Esophagus squamous epithelium (tissue), 5 donors: ENCODE data around the gene DYNAP. TPM values are rescaled to one million over a fixed set of nuclear protein-coding genes. Genes with fewer than 3 reads are reported as not detected.

Experiments used
- DNase-seq: peaks from one replicate; lab custom pipeline; 2025; lab: John Stamatoyannopoulos, UW
- H3K27ac ChIP-seq, 4 donors: fragments of 200-600 bp; sonication (generic); one replicate each; pipeline ENCODE4 v1.5.1; 2016 to 2019; ENCODE audit warnings: mild to moderate bottlenecking in 1 of 4
- H3K27me3 ChIP-seq, 4 donors: fragments of 200-600 bp; sonication (generic); 1 replicate in 3 of 4; 2 replicates in 1 of 4; pipeline versions ENCODE4 v1.5.1 to v1.6.0; 2017 to 2021; ENCODE audit warnings: antibody characterized with exemption in 1 of 4
- H3K36me3 ChIP-seq, 3 donors: fragments of 200-600 bp; sonication (generic); one replicate each; pipeline ENCODE4 v1.5.1; 2016 to 2019
- H3K4me1 ChIP-seq, 3 donors: fragments of 200-600 bp; sonication (generic); one replicate each; pipeline ENCODE4 v1.5.1; 2017 to 2019
- H3K4me3 ChIP-seq, 4 donors: fragments of 200-600 bp; sonication (generic); 1 replicate in 3 of 4; 2 replicates in 1 of 4; pipeline ENCODE4 v1.5.1; 2016 to 2019; ENCODE audit warnings: mild to moderate bottlenecking in 2 of 4, moderate library complexity in 1 of 4
- H3K9me3 ChIP-seq, 3 donors: fragments of 200-600 bp; sonication (generic); one replicate each; pipeline ENCODE4 v1.5.1; 2016 to 2019
- CTCF ChIP-seq, 6 experiments: fragments of 450-650 bp in 4 of 6; fragments of 200-600 bp in 2 of 6; sonication (generic) in 2 of 6; IDR thresholded peaks; one replicate each; pipeline ENCODE4 v1.5.1; 2016 to 2019; ENCODE audit warnings: antibody characterized with exemption in 6 of 6, mild to moderate bottlenecking in 4 of 6, moderate library complexity in 4 of 6
- POLR2A ChIP-seq, 4 donors: fragments of 450-650 bp; IDR thresholded peaks; one replicate each; pipeline ENCODE4 v1.6.1; 2017; ENCODE audit warnings: antibody characterized with exemption in 4 of 4, mild to moderate bottlenecking in 4 of 4, moderate library complexity in 3 of 4
- WGBS, 2 donors: methylation state at CpG; one replicate each; pipeline ENCODE4 v1.1.5; 2018; 5-methylcytosine and 5-hydroxymethylcytosine counted together
- intact Hi-C: fragments of 100-400 bp; cut with DNase I; formaldehyde crosslinking; loops from one replicate; pipeline ENCODE4 v1.15.0; 2022
- total RNA-seq, 4 donors: library from RNA; depleted of rRNA; stranded (reverse); fragments of >200 nt; gene quantifications; one replicate each; pipeline ENCODE4 v1.1.0, GENCODE V29; 2016
- donor health status: DM: yes; HTN: yes; CAD: no.

DYNAP gene
- total RNA-seq, 4 donors from 2014 or later, result 5.2 to 38.5 (median 15.6) TPM

- no peak overlapping the region for H3K4me3 ChIP-seq
- H3K36me3 ChIP-seq, result no peaks in the 10 kb centered on the region
- no peak for TF ChIP-seq CTCF (IDR thresholded peaks at IDR 0.05)
- TF ChIP-seq POLR2A (IDR thresholded peaks at IDR 0.05), result no peak
- H3K9me3 ChIP-seq, result no peaks in the 10 kb centered on the region
- intact Hi-C loops, result no loop called here
- H3K4me1 ChIP-seq, result no peaks in the 10 kb centered on the region
- no peaks in the 10 kb centered on the region for H3K27me3 ChIP-seq
- H3K27ac ChIP-seq, result no peak overlapping the region
- DNase-seq, result no peak
Measured at GRCh38 chr18:54630963-54631362, 39.9 kb downstream of the DYNAP start.

- Histone ChIP-seq H3K4me3 (no peak overlapping the region), H3K9me3 (no peaks in the 10 kb centered on the region), H3K27me3 (no peaks in the 10 kb centered on the region), H3K36me3 (no peaks in the 10 kb centered on the region), H3K27ac (no peak overlapping the region), H3K4me1 (peaks cover 0 to 8% (median 0%) of the 10 kb centered on the region in 3 donors)
- TF ChIP-seq CTCF (IDR thresholded peaks at IDR 0.05) (no peak), POLR2A (IDR thresholded peaks at IDR 0.05) (no peak)
- intact Hi-C loops, result no loop called here
- WGBS, 2 donors, result 81 to 94% methylated on average over 4 of the region's 4 CpGs
- no peak for DNase-seq
Measured at GRCh38 chr18:54636217-54636616, 45.2 kb downstream of the DYNAP start.

GRCh38 chr18:54641734-54642133, 50.7 kb downstream of the DYNAP start:
- TF ChIP-seq POLR2A (IDR thresholded peaks at IDR 0.05), result no peak
- TF ChIP-seq CTCF (IDR thresholded peaks at IDR 0.05), result no peak
- Histone ChIP-seq H3K4me3 (no peak overlapping the region), H3K4me1 (peaks cover 0 to 15% (median 0%) of the 10 kb centered on the region in 3 donors), H3K27me3 (no peaks in the 10 kb centered on the region), H3K36me3 (no peaks in the 10 kb centered on the region), H3K27ac (no peak overlapping the region), H3K9me3 (no peaks in the 10 kb centered on the region)
- 17 to 32% methylated on average over 1 of the region's 1 CpG for WGBS, 2 donors
- no peak for DNase-seq
- intact Hi-C loops, result loop anchor here (10.0 kb wide), 1 partner anchor 87 kb away; no protein-coding TSS in a partner anchor

- Histone ChIP-seq H3K9me3 (no peaks in the 10 kb centered on the region), H3K36me3 (no peaks in the 10 kb centered on the region), H3K4me3 (no peak overlapping the region), H3K4me1 (peaks cover 0 to 3% (median 0%) of the 10 kb centered on the region in 3 donors), H3K27me3 (no peaks in the 10 kb centered on the region), H3K27ac (no peak overlapping the region)
- intact Hi-C loops, result loop anchor here (10.0 kb wide), 1 partner anchor 92 kb away; no protein-coding TSS in a partner anchor
- WGBS, 2 donors, result 4 to 5% methylated on average over 2 of the region's 2 CpGs
- TF ChIP-seq CTCF (IDR thresholded peaks at IDR 0.05) (peak in 5 of 6 experiments; percentile 20 to 65 (median 49)), POLR2A (IDR thresholded peaks at IDR 0.05) (no peak)
- no peak for DNase-seq
Measured at GRCh38 chr18:54647176-54647575, 56.1 kb downstream of the DYNAP start.

Other genes with a start within 250 kb of the DYNAP start
- gene STARD6, start 233.4 kb upstream of the DYNAP start, total RNA-seq, result not detected
- 1 to 10 TPM in 3 of 4 donors, under 1 TPM in 1; 0.34 to 1.7 (median 1.5) TPM for gene C18orf54, start 233.3 kb upstream of the DYNAP start, total RNA-seq
- 10 to 100 TPM; 17.5 to 35.9 (median 32.1) TPM for gene RAB27B, start 237.2 kb downstream of the DYNAP start, total RNA-seq